Pons (tissue), 1 donor: ENCODE results near the gene MRPL45.
"Not testable (repeated sequence)": the region's sequence is repeated elsewhere in the genome, so short reads cannot be mapped to it uniquely, and the experiment has no call there.

Experiments used
- DNase-seq: peaks from one replicate; pipeline ENCODE4 v3.0.0-alpha.2; 2016; ENCODE audit warnings: low spot score

Gene MRPL45

GRCh38 chr17:38296834-38297517 lies at the start of gene MRPL45:
Gene MRPL45 (plus strand): TSS chr17:38297168. CDS start chr17:38297184, 16 bp downstream.
- DNase-seq, result peak; percentile 95

GRCh38 chr17:38253191-38253590 lies 43.8 kb upstream of the MRPL45 start:
- DNase-seq, result not testable (repeated sequence)

GRCh38 chr17:38254357-38254756 lies 42.6 kb upstream of the MRPL45 start:
- DNase-seq, result not testable (repeated sequence)

- peak; percentile 59 for DNase-seq
Measured at GRCh38 chr17:38257013-38257621, 39.9 kb upstream of the MRPL45 start.

- DNase-seq, result not testable (repeated sequence)
Measured at GRCh38 chr17:38265974-38266506, 30.9 kb upstream of the MRPL45 start.

GRCh38 chr17:38266571-38266970 lies 30.4 kb upstream of the MRPL45 start:
- DNase-seq, result not testable (repeated sequence)

- not testable (repeated sequence) for DNase-seq
Measured at GRCh38 chr17:38268138-38268537, 28.8 kb upstream of the MRPL45 start.

GRCh38 chr17:38269045-38269444 lies 27.9 kb upstream of the MRPL45 start:
- not testable (repeated sequence) for DNase-seq

- not testable (repeated sequence) for DNase-seq
Measured at GRCh38 chr17:38269552-38269951, 27.4 kb upstream of the MRPL45 start.

GRCh38 chr17:38285994-38286393 lies 11.0 kb upstream of the MRPL45 start:
- DNase-seq, result not testable (repeated sequence)

GRCh38 chr17:38286501-38287091 lies 10.4 kb upstream of the MRPL45 start:
- DNase-seq, result not testable (repeated sequence)

- peak; percentile 7 for DNase-seq
Measured at GRCh38 chr17:38288217-38288827, 8.6 kb upstream of the MRPL45 start.

GRCh38 chr17:38289760-38290159 lies 7.2 kb upstream of the MRPL45 start:
- not testable (repeated sequence) for DNase-seq

- DNase-seq, result peak; percentile 28
Measured at GRCh38 chr17:38295602-38296365, 1.2 kb upstream of the MRPL45 start.

GRCh38 chr17:38315497-38315896 lies 18.5 kb downstream of the MRPL45 start:
- no peak for DNase-seq

- DNase-seq, result no peak
Measured at GRCh38 chr17:38317081-38317480, 20.1 kb downstream of the MRPL45 start.

GRCh38 chr17:38320482-38320881 lies 23.5 kb downstream of the MRPL45 start:
- DNase-seq, result no peak

- no peak for DNase-seq
Measured at GRCh38 chr17:38322156-38322779, 25.3 kb downstream of the MRPL45 start.

- no peak for DNase-seq
Measured at GRCh38 chr17:38322897-38323296, 25.9 kb downstream of the MRPL45 start.

- DNase-seq, result no peak
Measured at GRCh38 chr17:38324141-38324697, 27.3 kb downstream of the MRPL45 start.

- peak; percentile 84 for DNase-seq
Measured at GRCh38 chr17:38324772-38325171, 27.8 kb downstream of the MRPL45 start.
